HG02623 (cell line): ENCODE results near the gene SYMPK.

Experiments
- ATAC-seq: cut with Tn5 transposase; IDR thresholded peaks from one replicate; pipeline ENCODE4 v1.9.1; 2021; ENCODE audit warnings: moderate library complexity; ENCODE audit not compliant: unreplicated experiment

SYMPK gene

GRCh38 chr19:45826934-45827333 is 36.0 kb downstream of the SYMPK start:
- ATAC-seq = no peak

- ATAC-seq = no peak
Observed at GRCh38 chr19:45825917-45826893, 36.7 kb downstream of the SYMPK start.

DNA sequence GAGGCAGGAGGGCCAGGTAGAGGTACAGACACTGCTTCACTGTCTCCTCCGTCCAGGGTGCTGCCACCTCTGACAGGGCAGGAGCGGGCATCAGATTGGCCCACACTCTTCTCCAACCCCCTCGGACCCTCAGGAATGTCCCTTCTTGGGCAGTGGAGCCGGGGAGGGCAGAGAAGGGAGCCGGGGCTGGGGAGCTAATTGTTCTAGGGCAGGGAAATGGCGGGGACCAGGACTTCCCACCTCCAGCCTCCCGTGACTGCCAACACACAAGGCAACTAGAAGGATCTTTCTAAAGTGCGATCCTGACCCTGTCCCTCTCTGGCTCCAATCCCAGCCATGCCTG is 37.7 kb downstream of the SYMPK start:
- ATAC-seq = no peak

DNA sequence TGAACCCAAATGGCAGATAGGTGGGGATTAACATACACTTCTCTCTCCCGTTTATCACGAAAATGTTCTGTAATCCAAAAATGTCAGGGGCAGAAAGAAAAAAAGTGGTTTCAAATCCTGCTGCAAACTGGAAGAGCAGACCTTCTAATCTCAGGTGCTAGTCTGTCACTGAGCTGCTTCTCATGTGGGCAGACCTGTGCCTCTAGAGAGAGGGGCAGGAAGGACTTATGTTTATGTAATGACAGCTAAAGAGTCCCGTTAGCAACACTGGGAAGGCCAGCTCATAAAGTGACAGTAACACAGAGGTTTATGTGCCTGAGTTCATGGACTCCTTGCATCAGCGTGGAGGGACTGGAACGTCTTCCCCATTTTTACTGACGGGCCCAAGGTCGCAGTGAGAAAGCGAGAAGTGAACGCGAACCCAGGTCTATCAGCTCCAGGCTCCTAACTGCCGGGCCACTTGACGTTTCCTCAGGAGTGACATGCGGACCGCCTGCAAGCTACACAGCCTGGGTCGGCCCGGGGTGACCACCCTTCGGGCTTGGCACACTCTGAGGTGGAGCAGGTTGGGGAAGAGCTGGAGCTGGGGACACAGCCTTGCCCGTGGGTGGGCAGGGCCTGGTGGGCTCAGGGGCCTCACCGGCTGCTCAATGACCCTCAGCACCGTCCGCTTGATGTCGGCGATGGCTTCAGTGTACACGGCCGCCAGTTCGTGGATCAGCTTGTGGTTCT is 38.2 kb downstream of the SYMPK start:
- no peak for ATAC-seq

GRCh38 chr19:45824041-45824471 is 38.9 kb downstream of the SYMPK start:
- ATAC-seq = no peak

DNA sequence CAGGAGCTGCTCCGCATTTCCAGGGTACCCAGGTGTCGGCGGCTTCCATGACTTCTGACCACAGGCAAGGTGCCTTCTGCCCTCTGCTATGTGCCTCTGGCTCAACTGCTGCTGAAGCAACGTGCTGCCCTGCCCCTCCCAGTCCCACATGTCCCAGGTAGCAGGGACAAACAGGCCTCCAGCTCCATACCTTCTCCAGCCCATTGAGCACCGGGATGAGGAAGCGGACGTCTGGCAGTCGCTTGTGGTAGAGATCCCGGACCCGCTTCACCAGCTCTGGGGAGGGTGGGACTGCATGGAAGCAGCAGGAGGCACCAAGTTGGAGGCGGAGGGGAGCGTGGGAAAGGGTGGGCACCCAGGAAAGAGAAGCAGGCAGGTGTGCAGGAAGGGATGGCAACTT is 39.8 kb downstream of the SYMPK start:
- ATAC-seq = no peak

DNA sequence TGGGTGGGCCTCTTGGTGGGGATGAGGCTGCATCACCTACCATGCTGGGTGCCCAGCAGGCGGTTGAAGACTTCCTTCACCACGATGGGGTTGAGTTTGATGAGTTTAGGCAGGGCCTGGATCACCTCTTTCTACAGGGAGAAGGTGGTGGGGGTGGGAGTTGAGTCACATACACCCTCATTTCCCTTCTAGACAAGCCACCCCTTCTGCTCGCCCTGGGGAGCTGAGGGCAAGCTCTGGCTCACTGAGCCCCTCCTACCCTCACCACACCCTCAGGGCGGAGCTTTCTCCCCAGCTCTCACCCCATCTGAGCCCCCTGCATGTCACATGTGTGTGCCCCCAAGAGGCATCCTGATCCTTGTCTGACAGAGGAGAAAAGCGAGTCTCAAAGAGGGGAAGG is 40.2 kb downstream of the SYMPK start:
- no peak for ATAC-seq

DNA sequence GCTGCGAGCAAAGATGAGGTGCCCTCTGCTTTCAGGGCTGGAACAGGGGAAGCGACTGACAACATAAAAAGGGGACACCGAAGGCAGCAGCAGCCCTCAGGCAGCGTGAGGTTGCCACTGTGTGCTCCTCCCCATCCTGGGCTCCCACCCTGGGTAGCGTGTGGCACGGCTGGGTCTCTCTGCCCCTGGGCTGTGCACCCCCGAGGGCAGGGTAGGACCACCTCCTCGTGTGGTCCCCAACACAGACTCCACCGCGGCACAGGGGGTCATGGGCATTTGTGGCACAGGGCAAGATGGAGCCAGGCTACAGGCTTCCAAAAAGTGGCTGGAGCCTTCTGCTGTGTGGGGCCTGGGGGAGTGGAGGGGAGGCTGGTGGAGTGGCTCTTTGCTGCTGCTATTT is 41.4 kb downstream of the SYMPK start:
- no peak for ATAC-seq

- ATAC-seq = no peak
Observed at GRCh38 chr19:45821103-45821521, 41.8 kb downstream of the SYMPK start.

DNA sequence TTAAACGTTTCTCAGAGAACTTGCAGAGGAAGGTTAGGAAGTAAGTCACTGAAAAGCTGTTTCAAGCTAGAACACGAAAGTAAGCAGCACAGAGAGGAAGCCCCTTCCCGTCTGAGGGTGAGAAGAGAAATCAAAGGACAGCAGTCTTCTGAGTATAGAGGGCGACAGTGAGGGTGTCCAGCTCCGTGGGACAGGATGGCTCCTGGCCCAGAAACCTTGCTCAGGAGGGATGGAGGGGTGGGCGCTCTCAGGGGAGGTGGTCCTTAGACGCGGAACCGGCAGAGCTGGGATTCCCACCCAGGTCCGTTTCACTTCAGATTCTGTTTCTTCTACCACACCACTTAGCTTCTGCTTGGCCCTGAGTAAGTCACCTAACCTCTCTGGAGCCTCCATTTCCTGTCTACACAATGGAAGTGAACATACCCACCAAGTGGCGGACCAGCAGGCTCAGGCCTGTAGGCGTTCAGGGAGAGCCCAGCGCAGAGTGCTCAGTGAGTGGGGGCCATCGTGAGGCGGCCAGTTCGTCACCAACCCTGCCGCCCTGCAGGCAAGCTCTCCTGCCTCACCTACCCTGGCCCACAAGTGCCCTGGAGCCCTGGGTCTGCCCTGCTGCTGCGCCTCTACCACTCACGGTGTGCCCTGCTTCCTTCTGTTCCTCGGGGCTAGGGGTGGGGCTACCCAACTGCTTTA is 42.4 kb downstream of the SYMPK start:
- ATAC-seq = no peak

GRCh38 chr19:45819769-45820168 is 43.2 kb downstream of the SYMPK start:
- no peak for ATAC-seq

- no peak for ATAC-seq
Observed at GRCh38 chr19:45817725-45818301, 45.1 kb downstream of the SYMPK start.

- peak; percentile 75 for ATAC-seq
Observed at GRCh38 chr19:45817010-45817724, 45.8 kb downstream of the SYMPK start.

DNA sequence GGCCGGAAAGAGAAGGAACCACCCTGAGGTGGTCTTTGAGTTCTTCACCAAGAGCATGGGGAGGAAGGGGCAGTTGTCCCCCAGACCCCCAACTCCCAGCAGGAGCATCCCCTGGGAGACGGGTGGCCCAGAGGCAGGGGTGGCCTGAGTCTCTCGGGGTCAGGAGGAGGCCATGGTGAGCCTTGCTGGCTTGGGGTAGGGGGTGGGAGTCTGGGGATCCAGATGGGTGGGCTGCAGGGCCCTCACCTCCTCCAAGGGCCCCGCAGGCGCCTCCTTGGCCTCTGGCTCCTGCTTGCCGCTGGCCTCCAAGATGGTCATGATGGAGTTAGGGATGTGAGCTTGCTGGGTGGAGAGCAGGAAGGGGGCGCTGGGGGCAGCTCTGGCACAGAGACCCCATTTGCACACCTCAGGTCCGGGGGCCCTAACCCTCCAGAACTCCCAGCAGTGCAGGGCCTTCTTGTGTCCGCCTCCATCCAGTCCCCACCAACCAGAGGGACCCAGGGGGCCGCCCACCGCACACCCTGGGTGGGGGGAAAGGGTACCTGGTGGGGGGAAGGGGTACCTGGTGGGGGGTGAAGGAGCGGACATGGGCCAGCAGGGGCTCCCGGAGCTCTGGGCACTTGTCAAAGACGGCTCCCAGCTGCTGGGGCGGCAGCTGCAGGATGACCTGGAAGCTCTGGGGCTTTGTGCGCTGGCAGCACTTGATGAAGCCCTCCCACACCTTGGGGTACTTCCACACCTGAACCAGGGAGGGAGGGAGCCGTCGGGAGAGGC is 46.5 kb downstream of the SYMPK start:
- ATAC-seq = no peak

DNA sequence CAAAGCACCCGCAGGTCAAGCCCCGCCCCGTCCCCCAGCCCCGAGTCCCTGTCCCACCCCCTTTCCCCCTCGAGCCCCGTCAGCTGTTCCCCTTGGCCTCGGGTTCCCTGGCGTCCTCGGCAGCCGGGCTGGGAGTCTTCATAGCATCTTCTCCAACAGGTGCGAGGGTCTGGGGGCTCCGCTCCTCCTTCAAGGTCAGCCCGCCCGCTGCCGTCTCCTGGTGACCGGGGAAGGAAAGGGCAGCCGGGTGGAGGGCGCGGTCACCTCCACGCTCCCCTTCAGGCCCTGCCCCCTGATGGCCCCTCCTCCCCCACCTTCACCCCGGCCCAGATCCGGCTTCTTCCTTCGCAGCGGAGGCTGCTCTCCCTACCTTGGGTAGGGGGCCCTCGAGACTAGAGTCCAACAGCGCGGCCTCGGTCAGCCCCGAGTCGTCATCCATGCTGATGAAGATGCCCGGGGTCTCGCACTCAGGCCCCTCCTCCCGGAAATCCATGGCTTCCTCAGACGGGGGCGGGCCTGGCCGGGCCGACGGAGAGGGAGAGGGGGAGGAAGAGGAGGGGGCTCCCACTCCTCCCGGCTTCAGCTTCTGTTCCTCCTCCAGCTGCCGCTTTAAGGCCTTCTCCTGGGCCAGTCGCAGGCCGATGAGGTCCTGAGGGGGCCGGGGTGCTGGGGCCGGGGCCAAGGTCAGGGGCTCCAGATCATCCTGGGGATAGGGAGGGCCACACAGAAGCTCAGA is 47.3 kb downstream of the SYMPK start:
- ATAC-seq = no peak

DNA sequence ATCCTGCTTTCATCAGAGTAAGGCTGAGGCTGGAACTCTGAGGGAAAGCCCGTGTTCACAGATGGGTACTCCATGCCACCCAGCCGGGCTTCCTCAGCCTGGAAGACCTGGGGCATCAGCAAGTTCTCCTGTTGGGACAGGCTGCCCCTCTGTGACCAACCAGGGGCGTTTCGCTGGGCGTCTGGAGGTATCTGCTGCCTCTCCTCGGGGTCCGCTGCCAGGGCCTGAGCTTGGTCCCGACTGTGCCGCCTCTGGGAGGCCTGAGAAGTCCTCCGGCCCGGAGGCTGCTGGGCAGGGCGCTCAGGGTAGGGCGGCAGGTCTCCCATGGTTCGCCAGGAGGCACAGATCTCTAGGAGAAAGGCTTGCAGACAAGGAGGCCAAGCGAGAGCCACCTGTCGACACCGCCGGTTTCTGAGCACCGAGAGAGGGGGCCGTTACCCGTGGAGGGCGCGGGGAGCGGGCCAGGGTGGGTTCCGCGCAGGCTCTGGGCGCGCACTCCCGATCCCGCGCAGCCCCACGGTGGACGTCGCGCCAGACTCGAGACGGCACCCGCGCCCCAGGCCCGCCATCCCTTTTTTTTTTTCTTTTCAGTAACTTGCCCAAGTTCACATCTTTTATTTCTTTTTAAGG is 48.0 kb downstream of the SYMPK start, which contains the start of gene RSPH6A:
RSPH6A (minus strand) TSS at position 458 of the 630 bp plus-strand sequence; CDS start at position 326, 132 bp downstream.
- no peak for ATAC-seq

DNA sequence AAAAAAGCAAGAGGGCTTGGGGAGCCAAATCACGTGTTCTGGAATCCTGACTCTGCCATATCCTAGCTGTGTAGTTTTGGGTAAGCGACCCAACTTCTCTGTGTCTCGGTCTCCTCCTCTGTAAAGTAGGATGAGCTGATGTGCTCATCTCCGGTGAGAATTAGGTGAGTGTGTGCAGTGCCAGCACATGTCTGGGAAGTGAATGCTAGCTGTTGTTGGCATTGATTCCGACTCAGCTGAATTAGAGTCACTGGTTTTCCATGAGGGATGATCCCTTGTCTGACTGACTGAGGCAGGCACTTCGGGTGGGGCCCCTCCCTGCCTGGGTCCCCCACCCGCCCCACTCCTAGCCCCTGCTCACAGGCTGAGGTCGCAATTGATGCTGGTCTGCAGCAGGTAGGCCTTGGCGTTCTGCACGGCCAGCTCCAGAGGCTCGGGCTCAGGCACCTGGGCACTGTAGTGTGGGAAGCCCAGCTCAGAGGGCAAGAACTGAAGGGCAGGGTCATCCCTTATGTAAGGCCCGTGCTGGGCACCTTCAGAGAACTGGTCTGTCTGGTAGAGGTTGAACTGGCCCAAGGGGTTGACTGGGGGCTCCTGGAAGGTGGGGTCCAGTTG is 48.7 kb downstream of the SYMPK start:
- ATAC-seq = no peak

GRCh38 chr19:45812297-45812696 is 50.6 kb downstream of the SYMPK start:
- ATAC-seq = no peak
